Upper lobe of left lung (tissue), 6 donors: ENCODE measurements around the gene RHOF. TPM values are rescaled to one million over a fixed set of nuclear protein-coding genes. Genes with fewer than 3 reads are reported as not detected.

ENCODE experiments used
- ATAC-seq, 2 donors: fragments of 200-7000 bp; cut with Tn5 transposase; one replicate each; pipeline ENCODE4 v1.9.1; 2022; ENCODE audit warnings: mild to moderate bottlenecking in 2 of 2, moderate library complexity in 2 of 2; ENCODE audit not compliant: low FRiP score in 2 of 2
- DNase-seq, 2 donors: peaks; one replicate each; pipeline ENCODE4 v3.0.0-alpha.2; 2019 to 2020
- H3K27ac ChIP-seq, 4 donors: fragments of 200-600 bp; sonication (generic); one replicate each; pipeline ENCODE4 v1.5.1; 2016 to 2019
- H3K27me3 ChIP-seq, 4 donors: fragments of 200-600 bp; sonication (generic); one replicate each; pipeline ENCODE4 v1.5.1; 2017 to 2019
- H3K36me3 ChIP-seq, 4 donors: fragments of 200-600 bp; sonication (generic); one replicate each; pipeline ENCODE4 v1.5.1; 2016 to 2019
- H3K4me1 ChIP-seq, 4 donors: fragments of 200-600 bp; sonication (generic); one replicate each; pipeline ENCODE4 v1.5.1; 2018 to 2019
- H3K4me3 ChIP-seq, 4 donors: fragments of 200-600 bp; sonication (generic); one replicate each; pipeline ENCODE4 v1.5.1; 2017 to 2019; ENCODE audit warnings: mild to moderate bottlenecking in 2 of 4, moderate library complexity in 1 of 4
- H3K9me3 ChIP-seq, 4 donors: fragments of 200-600 bp; sonication (generic); one replicate each; pipeline ENCODE4 v1.5.1; 2018 to 2019
- CTCF ChIP-seq, 6 experiments: fragments of 450-650 bp in 4 of 6; fragments of 200-600 bp in 2 of 6; sonication (generic) in 2 of 6; IDR thresholded peaks; one replicate each; pipeline ENCODE4 v1.5.1; 2016 to 2019; ENCODE audit warnings: antibody characterized with exemption in 6 of 6
- EP300 ChIP-seq, 4 donors: sonication (generic); formaldehyde crosslinking; IDR thresholded peaks; one replicate each; pipeline ENCODE4 v1.5.1; 2017; ENCODE audit warnings: antibody characterized with exemption in 4 of 4, control low read depth in 2 of 4
- POLR2A ChIP-seq, 4 donors: fragments of 450-650 bp; IDR thresholded peaks; one replicate each; pipeline ENCODE4 v1.5.1; 2016 to 2017; ENCODE audit warnings: antibody characterized with exemption in 4 of 4, mild to moderate bottlenecking in 2 of 4
- POLR2AphosphoS5 ChIP-seq, 2 donors: sonication (generic); formaldehyde crosslinking; IDR thresholded peaks; one replicate each; pipeline ENCODE4 v1.5.1; 2017; ENCODE audit warnings: antibody characterized with exemption in 2 of 2
- WGBS, 2 donors: methylation state at CpG; one replicate each; pipeline ENCODE4 v1.1.5; 2017 to 2018; 5-methylcytosine and 5-hydroxymethylcytosine counted together
- total RNA-seq, 6 donors: library from RNA; depleted of rRNA in 4 of 6; stranded (reverse); fragments of >200 nt in 4 of 6; gene quantifications; one replicate each; pipeline versions ENCODE4 v1.1.0 to v1.2.1, GENCODE V29; 2016 to 2021
- donor health status: DM: no; HTN: no; CAD: no; lungs with moderate emphysema.
- donor health status: DM: no; HTN: yes; CAD: no; lungs with severe emphysema.

RHOF gene
- total RNA-seq, 6 donors from 2014 or later, result 33.5 to 145 (median 45.5) TPM

- peaks cover 23 to 35% (median 27%) of the 10 kb centered on the region in 4 donors for H3K4me1 ChIP-seq
- H3K9me3 ChIP-seq, result no peaks in the 10 kb centered on the region
- TF ChIP-seq POLR2AphosphoS5 (IDR thresholded peaks at IDR 0.05) (no peak), CTCF (IDR thresholded peaks at IDR 0.05) (no peak), EP300 (IDR thresholded peaks at IDR 0.05) (no peak), POLR2A (IDR thresholded peaks at IDR 0.05) (no peak)
- peaks cover 0 to 19% (median 6%) of the 10 kb centered on the region in 4 donors for H3K36me3 ChIP-seq
- DNase-seq (peak in 1 of 2 donors; percentile 46), ATAC-seq (no peak)
- no peaks in the 10 kb centered on the region for H3K27me3 ChIP-seq
- H3K4me3 ChIP-seq, result no peak overlapping the region
- 64 to 76% methylated on average over 12 to 17 of the region's 17 CpGs for WGBS, 2 donors
- H3K27ac ChIP-seq, result peak overlapping the region; percentile 27 to 54 (median 40)
These were observed 14.7 kb downstream of the RHOF start for GRCh38 chr12:121778567-121779421.

- DNase-seq, result peak; percentile 87 to 94
- TF ChIP-seq CTCF (IDR thresholded peaks at IDR 0.05) (peak; percentile 80 to 93 (median 92)), POLR2AphosphoS5 (IDR thresholded peaks at IDR 0.05) (no peak)
These were observed 17.0 kb downstream of the RHOF start for GRCh38 chr12:121776190-121777098.

GRCh38 chr12:121775501-121775900 is 18.0 kb downstream of the RHOF start:
- DNase-seq, result peak in 1 of 2 donors; percentile 61
- no peak overlapping the region for H3K4me3 ChIP-seq
- 75 to 77% methylated on average over 16 of the region's 16 CpGs for WGBS, 2 donors

More at GRCh38 chr12:121776190-121777098, 17.0 kb downstream of the RHOF start:
- H3K9me3 ChIP-seq, result no peaks in the 10 kb centered on the region
- peaks cover 0 to 19% (median 6%) of the 10 kb centered on the region in 4 donors for H3K36me3 ChIP-seq
- ATAC-seq, result peak; percentile 68 to 84
- H3K27me3 ChIP-seq, result no peaks in the 10 kb centered on the region
- no peak overlapping the region for H3K4me3 ChIP-seq
- 23 to 38% methylated on average over 10 to 19 of the region's 24 CpGs for WGBS, 2 donors
- H3K27ac ChIP-seq, result peak overlapping the region in 3 of 4 donors; percentile 34 to 57 (median 35)
- peaks cover 14 to 31% (median 21%) of the 10 kb centered on the region in 4 donors for H3K4me1 ChIP-seq

More at GRCh38 chr12:121775501-121775900, 18.0 kb downstream of the RHOF start:
- Histone ChIP-seq H3K27me3 (no peaks in the 10 kb centered on the region), H3K36me3 (peaks cover 0 to 12% (median 1%) of the 10 kb centered on the region in 4 donors), H3K4me1 (peaks cover 12 to 31% (median 18%) of the 10 kb centered on the region in 4 donors), H3K27ac (peak overlapping the region; percentile 34 to 60 (median 46)), H3K9me3 (no peaks in the 10 kb centered on the region)
- TF ChIP-seq CTCF (IDR thresholded peaks at IDR 0.05) (no peak), POLR2AphosphoS5 (IDR thresholded peaks at IDR 0.05) (no peak), POLR2A (IDR thresholded peaks at IDR 0.05) (no peak), EP300 (IDR thresholded peaks at IDR 0.05) (no peak)
- no peak for ATAC-seq
